Thymus (tissue), 11 donors: ENCODE data around the gene CD300LG. TPM values are rescaled to one million over a fixed set of nuclear protein-coding genes. Genes with fewer than 3 reads are reported as not detected.

Experiments used
- DNase-seq, 9 donors: peaks; one replicate each; pipeline ENCODE4 v3.0.0-alpha.2; 2013; ENCODE audit warnings: low spot score in 9 of 9, low read depth in 6 of 9, missing footprints in 1 of 9
- H3K27ac ChIP-seq, 2 donors: one replicate each; pipeline ENCODE4 v1.5.1; 2013; ENCODE audit warnings: control low read depth in 1 of 2, low read depth in 1 of 2, low read length in 1 of 2, mild to moderate bottlenecking in 1 of 2, moderate library complexity in 1 of 2
- H3K27me3 ChIP-seq, 2 donors: one replicate each; pipeline ENCODE4 v1.5.1; 2013; ENCODE audit warnings: low read length in 1 of 2; ENCODE audit not compliant: control insufficient read depth in 2 of 2, insufficient read depth in 1 of 2
- H3K36me3 ChIP-seq, 2 donors: one replicate each; pipeline ENCODE4 v1.5.1; 2013; ENCODE audit warnings: low read length in 1 of 2, mild to moderate bottlenecking in 1 of 2, moderate library complexity in 1 of 2; ENCODE audit not compliant: control insufficient read depth in 2 of 2, insufficient read depth in 2 of 2
- H3K4me1 ChIP-seq, 2 donors: one replicate each; pipeline ENCODE4 v1.5.1; 2013; ENCODE audit warnings: low read length in 2 of 2; ENCODE audit not compliant: control insufficient read depth in 2 of 2, insufficient read depth in 2 of 2
- H3K4me3 ChIP-seq, 2 donors: one replicate each; pipeline ENCODE4 v1.5.1; 2013; ENCODE audit warnings: low read length in 2 of 2, control low read depth in 1 of 2, mild to moderate bottlenecking in 1 of 2
- H3K9me3 ChIP-seq, 2 donors: one replicate each; pipeline ENCODE4 v1.5.1; 2013; ENCODE audit warnings: low read length in 1 of 2, mild to moderate bottlenecking in 1 of 2; ENCODE audit not compliant: control insufficient read depth in 2 of 2, insufficient read depth in 1 of 2
- WGBS: extraction: QIAGEN DNeasy Blood & Tissue Kit; methylation state at CpG from one replicate; pipeline ENCODE4 v1.1.7; 2013; 5-methylcytosine and 5-hydroxymethylcytosine counted together
- polyA plus RNA-seq: library from polyadenylated mRNA; stranded (reverse); fragments of 200-250 nt; gene quantifications from one replicate; pipeline ENCODE4 v1.2.3, GENCODE V29; 2013
- total RNA-seq: library from RNA; stranded (reverse); fragments of 120-200 nt; gene quantifications from one replicate; pipeline ENCODE4 v1.2.4, GENCODE V29; 2013
- donor health status: healthy.

CD300LG gene
- total and polyA plus RNA-seq, 2 donors, result 0.71 to 5.7 TPM

GRCh38 chr17:43905400-43905984, 58.5 kb downstream of the CD300LG start:
- WGBS, result 45% methylated on average over 3 of the region's 3 CpGs
- Histone ChIP-seq H3K4me1 (peaks cover 11 to 29% of the 10 kb centered on the region in 2 donors), H3K9me3 (no peaks in the 10 kb centered on the region), H3K36me3 (no peaks in the 10 kb centered on the region), H3K27me3 (peaks cover 52 to 91% of the 10 kb centered on the region in 2 donors), H3K27ac (no peak overlapping the region), H3K4me3 (no peak overlapping the region)
- no peak for DNase-seq

- no peaks in the 10 kb centered on the region for H3K36me3 ChIP-seq
- H3K4me3 ChIP-seq, result peak overlapping the region; percentile 37 to 53
- no peaks in the 10 kb centered on the region for H3K9me3 ChIP-seq
- H3K27ac ChIP-seq, result no peak overlapping the region
- H3K27me3 ChIP-seq, result peaks cover 48 to 84% of the 10 kb centered on the region in 2 donors
- DNase-seq, result no peak
- H3K4me1 ChIP-seq, result peaks cover 6 to 24% of the 10 kb centered on the region in 2 donors
- WGBS, result 12% methylated on average over 37 of the region's 37 CpGs
Observed at GRCh38 chr17:43905985-43906852, 59.2 kb downstream of the CD300LG start.

- WGBS, result 2% methylated on average over 29 of the region's 29 CpGs
- Histone ChIP-seq H3K4me3 (peak overlapping the region; percentile 37 to 53), H3K9me3 (no peaks in the 10 kb centered on the region), H3K4me1 (peaks cover 6 to 24% of the 10 kb centered on the region in 2 donors), H3K27me3 (peaks cover 48 to 83% of the 10 kb centered on the region in 2 donors), H3K27ac (no peak overlapping the region), H3K36me3 (no peaks in the 10 kb centered on the region)
- peak in 1 of 9 donors; percentile 18 for DNase-seq
Observed at GRCh38 chr17:43906951-43907424, 60.0 kb downstream of the CD300LG start.

GRCh38 chr17:43907425-43907981, 60.5 kb downstream of the CD300LG start, which contains the start of gene MPP2:
Gene MPP2 (minus strand): TSS chr17:43907536. CDS start chr17:43904460, 3,076 bp downstream.
- WGBS, result under 1% methylated on average over 36 of the region's 36 CpGs
- peaks cover 48 to 79% of the 10 kb centered on the region in 2 donors for H3K27me3 ChIP-seq
- no peaks in the 10 kb centered on the region for H3K9me3 ChIP-seq
- H3K36me3 ChIP-seq, result no peaks in the 10 kb centered on the region
- no peak within 1 kb of the TSS for H3K27ac ChIP-seq
- H3K4me1 ChIP-seq, result peaks cover 6 to 24% of the 10 kb centered on the region in 2 donors
- peak in 3 of 9 donors; percentile 33 to 66 (median 57) for DNase-seq
- peak within 1 kb of the TSS; percentile 37 to 53 for H3K4me3 ChIP-seq

- DNase-seq, result peak in 2 of 9 donors; percentile 30 to 52
- no peak overlapping the region for H3K4me3 ChIP-seq
- no peaks in the 10 kb centered on the region for H3K36me3 ChIP-seq
- peaks cover 6 to 24% of the 10 kb centered on the region in 2 donors for H3K4me1 ChIP-seq
- 28% methylated on average over 26 of the region's 26 CpGs for WGBS
- peaks cover 48 to 76% of the 10 kb centered on the region in 2 donors for H3K27me3 ChIP-seq
- H3K9me3 ChIP-seq, result no peaks in the 10 kb centered on the region
- no peak overlapping the region for H3K27ac ChIP-seq
Observed at GRCh38 chr17:43907998-43908721, 61.2 kb downstream of the CD300LG start.

GRCh38 chr17:43909537-43910231, 62.7 kb downstream of the CD300LG start:
- no peak overlapping the region for H3K27ac ChIP-seq
- DNase-seq, result no peak
- 79% methylated on average over 7 of the region's 7 CpGs for WGBS
- H3K27me3 ChIP-seq, result peaks cover 45 to 71% of the 10 kb centered on the region in 2 donors
- no peaks in the 10 kb centered on the region for H3K9me3 ChIP-seq
- peaks cover 6 to 24% of the 10 kb centered on the region in 2 donors for H3K4me1 ChIP-seq
- no peaks in the 10 kb centered on the region for H3K36me3 ChIP-seq
- H3K4me3 ChIP-seq, result no peak overlapping the region

GRCh38 chr17:43911904-43912303, 64.9 kb downstream of the CD300LG start:
- Histone ChIP-seq H3K27ac (no peak overlapping the region), H3K36me3 (no peaks in the 10 kb centered on the region), H3K4me1 (peaks cover 6 to 16% of the 10 kb centered on the region in 2 donors), H3K27me3 (peaks cover 26 to 54% of the 10 kb centered on the region in 2 donors), H3K4me3 (no peak overlapping the region), H3K9me3 (no peaks in the 10 kb centered on the region)
- DNase-seq, result no peak
- 76% methylated on average over 8 of the region's 8 CpGs for WGBS

GRCh38 chr17:43912635-43913304, 65.8 kb downstream of the CD300LG start:
- Histone ChIP-seq H3K9me3 (no peaks in the 10 kb centered on the region), H3K36me3 (no peaks in the 10 kb centered on the region), H3K4me1 (peaks cover 0 to 8% of the 10 kb centered on the region in 2 donors), H3K4me3 (no peak overlapping the region), H3K27ac (no peak overlapping the region), H3K27me3 (peaks cover 18 to 54% of the 10 kb centered on the region in 2 donors)
- no peak for DNase-seq
- WGBS, result 83% methylated on average over 4 of the region's 4 CpGs
